ENCODE results near the gene C19orf81. TPM values are rescaled to one million over a fixed set of nuclear protein-coding genes. Genes with fewer than 3 reads are reported as not detected.

The C19orf81 gene
- total and polyA plus RNA-seq, 7 donors: not detected

DNA sequence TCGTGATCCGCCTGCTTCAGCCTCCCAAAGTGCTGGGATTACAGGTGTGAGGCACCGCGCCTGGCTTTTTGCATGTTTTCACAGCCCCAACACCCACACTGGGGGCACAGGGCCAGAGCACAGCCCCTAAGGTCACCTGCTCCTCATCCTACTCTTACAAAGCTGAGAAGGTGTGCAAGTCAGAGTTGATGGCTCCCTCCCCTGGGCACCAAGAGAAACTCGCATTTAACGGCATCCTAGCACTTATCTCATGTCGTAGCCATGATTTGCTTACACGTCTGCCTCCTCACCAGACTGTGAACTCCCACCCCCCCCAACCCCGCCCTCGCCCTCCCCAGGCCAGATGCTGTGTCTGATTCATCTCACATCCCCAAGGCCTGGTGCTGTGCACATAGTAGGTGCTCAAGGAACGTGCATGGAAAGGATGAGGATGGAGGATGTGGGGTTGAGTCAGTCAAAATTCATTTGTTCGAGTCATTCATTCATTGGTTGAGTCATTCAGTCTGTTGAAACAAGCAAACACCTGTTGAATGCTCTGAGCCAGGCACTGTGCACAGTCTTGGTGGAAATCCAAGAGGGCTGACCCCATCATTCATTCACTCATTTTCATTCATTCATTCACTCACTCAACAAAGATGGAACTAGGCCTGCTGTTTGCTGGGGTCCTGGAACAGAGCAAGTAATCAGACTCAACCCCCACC lies 59.1 kb downstream of the C19orf81 start:
- Histone ChIP-seq H3K4me1 (no peaks in the 10 kb centered on the region), H3K27ac (no peak overlapping the region), H3K27me3 (peaks cover 0 to 56% (median 22%) of the 10 kb centered on the region in 3 donors), H3K36me3 (no peaks in the 10 kb centered on the region), H3K9me3 (no peaks in the 10 kb centered on the region), H3K4me3 (no peak overlapping the region)
- TF ChIP-seq POLR2AphosphoS5 (IDR thresholded peaks at IDR 0.05) (no peak), EP300 (IDR thresholded peaks at IDR 0.05) (no peak)
- TF ChIP-seq, protein P1, sequence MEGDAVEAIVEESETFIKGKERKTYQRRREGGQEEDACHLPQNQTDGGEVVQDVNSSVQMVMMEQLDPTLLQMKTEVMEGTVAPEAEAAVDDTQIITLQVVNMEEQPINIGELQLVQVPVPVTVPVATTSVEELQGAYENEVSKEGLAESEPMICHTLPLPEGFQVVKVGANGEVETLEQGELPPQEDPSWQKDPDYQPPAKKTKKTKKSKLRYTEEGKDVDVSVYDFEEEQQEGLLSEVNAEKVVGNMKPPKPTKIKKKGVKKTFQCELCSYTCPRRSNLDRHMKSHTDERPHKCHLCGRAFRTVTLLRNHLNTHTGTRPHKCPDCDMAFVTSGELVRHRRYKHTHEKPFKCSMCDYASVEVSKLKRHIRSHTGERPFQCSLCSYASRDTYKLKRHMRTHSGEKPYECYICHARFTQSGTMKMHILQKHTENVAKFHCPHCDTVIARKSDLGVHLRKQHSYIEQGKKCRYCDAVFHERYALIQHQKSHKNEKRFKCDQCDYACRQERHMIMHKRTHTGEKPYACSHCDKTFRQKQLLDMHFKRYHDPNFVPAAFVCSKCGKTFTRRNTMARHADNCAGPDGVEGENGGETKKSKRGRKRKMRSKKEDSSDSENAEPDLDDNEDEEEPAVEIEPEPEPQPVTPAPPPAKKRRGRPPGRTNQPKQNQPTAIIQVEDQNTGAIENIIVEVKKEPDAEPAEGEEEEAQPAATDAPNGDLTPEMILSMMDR (IDR thresholded peaks at IDR 0.05): no peak
- WGBS, 2 donors: 51 to 69% methylated on average over 12 of the region's 12 CpGs
- intact Hi-C loops (cut with DNase I): no loop called here
- DNase-seq: no peak

Other genes starting within 250 kb of the C19orf81 start
- gene SPIB, start 230.5 kb upstream of the C19orf81 start, total RNA-seq: 1 to 10 TPM in 1 of 4 donors, not detected in 3; 3.0 TPM
- 10 to 100 TPM; 22.8 to 58.1 (median 44.6) TPM for gene SPIB, start 230.5 kb upstream of the C19orf81 start, polyA plus RNA-seq
- not detected for gene MYBPC2, start 216.6 kb upstream of the C19orf81 start, total RNA-seq
- under 1 TPM in 1 of 3 donors, not detected in 2; 0.95 TPM for gene MYBPC2, start 216.6 kb upstream of the C19orf81 start, polyA plus RNA-seq
- 10 to 100 TPM; 38.5 to 48.5 (median 42.3) TPM for gene EMC10, start 172.9 kb upstream of the C19orf81 start, total RNA-seq
- gene EMC10, start 172.9 kb upstream of the C19orf81 start, polyA plus RNA-seq: 100 to 1,000 TPM in 1 of 3 donors, 10 to 100 TPM in 2; 34.2 to 140 (median 41.8) TPM
- gene GARIN5A, start 172.6 kb upstream of the C19orf81 start, total RNA-seq: 1 to 10 TPM in 2 of 4 donors, under 1 TPM in 1, not detected in 1; 0.36 to 7.1 (median 1.2) TPM
- 1 to 10 TPM in 2 of 3 donors, not detected in 1; 1.6 to 2.8 TPM for gene GARIN5A, start 172.6 kb upstream of the C19orf81 start, polyA plus RNA-seq
- 10 to 100 TPM; 23.5 to 47.9 (median 33.7) TPM for gene JOSD2, start 138.3 kb upstream of the C19orf81 start, total RNA-seq
- 10 to 100 TPM; 55.3 to 85.1 (median 65.7) TPM for gene JOSD2, start 138.3 kb upstream of the C19orf81 start, polyA plus RNA-seq
- gene ASPDH, start 135.5 kb upstream of the C19orf81 start, total RNA-seq: not detected
- not detected for gene ASPDH, start 135.5 kb upstream of the C19orf81 start, polyA plus RNA-seq
- 1 to 10 TPM; 2.2 to 2.7 (median 2.4) TPM for gene LRRC4B, start 81.0 kb upstream of the C19orf81 start, total RNA-seq
- gene LRRC4B, start 81.0 kb upstream of the C19orf81 start, polyA plus RNA-seq: 1 to 10 TPM in 1 of 3 donors, under 1 TPM in 1, not detected in 1; 0.23 to 2.8 TPM
- gene SYT3, start 9.6 kb upstream of the C19orf81 start, total RNA-seq: under 1 TPM; 0.28 to 0.66 (median 0.38) TPM
- under 1 TPM in 2 of 3 donors, not detected in 1; under 0.01 to 0.38 TPM for gene SYT3, start 9.6 kb upstream of the C19orf81 start, polyA plus RNA-seq
- gene SHANK1, start 70.4 kb downstream of the C19orf81 start, total RNA-seq: 1 to 10 TPM in 2 of 4 donors, under 1 TPM in 2; under 0.01 to 1.2 (median 0.54) TPM
- gene SHANK1, start 70.4 kb downstream of the C19orf81 start, polyA plus RNA-seq: under 1 TPM in 1 of 3 donors, not detected in 2; 0.19 TPM
- gene CLEC11A, start 73.9 kb downstream of the C19orf81 start, total RNA-seq: 10 to 100 TPM in 3 of 4 donors, 1 to 10 TPM in 1; 9.5 to 20.2 (median 14.6) TPM
- gene CLEC11A, start 73.9 kb downstream of the C19orf81 start, polyA plus RNA-seq: 1 to 10 TPM; 2.1 to 6.1 (median 3.6) TPM
- gene GPR32, start 121.0 kb downstream of the C19orf81 start, total RNA-seq: not detected
- gene GPR32, start 121.0 kb downstream of the C19orf81 start, polyA plus RNA-seq: not detected
- gene ACP4, start 141.0 kb downstream of the C19orf81 start, total RNA-seq: not detected
- not detected for gene ACP4, start 141.0 kb downstream of the C19orf81 start, polyA plus RNA-seq
- not detected for gene KLK1, start 174.3 kb downstream of the C19orf81 start, total RNA-seq
- gene KLK1, start 174.3 kb downstream of the C19orf81 start, polyA plus RNA-seq: 100 to 1,000 TPM in 2 of 3 donors, 10 to 100 TPM in 1; 44.6 to 398 (median 277) TPM
- gene KLK15, start 184.1 kb downstream of the C19orf81 start, total RNA-seq: not detected
- gene KLK15, start 184.1 kb downstream of the C19orf81 start, polyA plus RNA-seq: 10 to 100 TPM in 1 of 3 donors, 1 to 10 TPM in 2; 2.1 to 10.2 (median 2.8) TPM
- not detected for gene KLK3, start 205.5 kb downstream of the C19orf81 start, total RNA-seq
- 1 to 10 TPM; 1.8 to 4.2 (median 3.0) TPM for gene KLK3, start 205.5 kb downstream of the C19orf81 start, polyA plus RNA-seq
- not detected for gene KLK2, start 224.0 kb downstream of the C19orf81 start, total RNA-seq
- gene KLK2, start 224.0 kb downstream of the C19orf81 start, polyA plus RNA-seq: under 1 TPM in 1 of 3 donors, not detected in 2; 0.28 TPM

Data from sigmoid colon (tissue), 7 donors.